HUES6 (cell line): Measurements from ENCODE around the gene ITGB5.

Experiments used
- H3K27ac ChIP-seq: 2 replicates; pipeline ENCODE4 v1.7.0; 2013; ENCODE audit warnings: low read depth, mild to moderate bottlenecking, low read length, inconsistent platforms
- H3K27me3 ChIP-seq: 2 replicates; pipeline ENCODE4 v1.6.1; 2013; ENCODE audit warnings: low read length; ENCODE audit not compliant: control insufficient read depth, insufficient read depth
- H3K36me3 ChIP-seq: 2 replicates; pipeline ENCODE4 v1.6.1; 2013; ENCODE audit warnings: low read length; ENCODE audit not compliant: control insufficient read depth, insufficient read depth
- H3K4me1 ChIP-seq: 2 replicates; pipeline ENCODE4 v1.6.1; 2013; ENCODE audit warnings: low read length; ENCODE audit not compliant: control insufficient read depth, insufficient read depth
- H3K4me3 ChIP-seq: 2 replicates; pipeline ENCODE4 v1.5.1; 2013; ENCODE audit warnings: low read depth, low read length
- H3K9ac ChIP-seq: one replicate; pipeline ENCODE4 v1.6.1; 2013; ENCODE audit warnings: mild to moderate bottlenecking, low read length
- H3K9me3 ChIP-seq: 2 replicates; pipeline ENCODE4 v1.6.1; 2013; ENCODE audit warnings: low read depth, low read length; ENCODE audit not compliant: control insufficient read depth, insufficient read depth

The ITGB5 gene

DNA sequence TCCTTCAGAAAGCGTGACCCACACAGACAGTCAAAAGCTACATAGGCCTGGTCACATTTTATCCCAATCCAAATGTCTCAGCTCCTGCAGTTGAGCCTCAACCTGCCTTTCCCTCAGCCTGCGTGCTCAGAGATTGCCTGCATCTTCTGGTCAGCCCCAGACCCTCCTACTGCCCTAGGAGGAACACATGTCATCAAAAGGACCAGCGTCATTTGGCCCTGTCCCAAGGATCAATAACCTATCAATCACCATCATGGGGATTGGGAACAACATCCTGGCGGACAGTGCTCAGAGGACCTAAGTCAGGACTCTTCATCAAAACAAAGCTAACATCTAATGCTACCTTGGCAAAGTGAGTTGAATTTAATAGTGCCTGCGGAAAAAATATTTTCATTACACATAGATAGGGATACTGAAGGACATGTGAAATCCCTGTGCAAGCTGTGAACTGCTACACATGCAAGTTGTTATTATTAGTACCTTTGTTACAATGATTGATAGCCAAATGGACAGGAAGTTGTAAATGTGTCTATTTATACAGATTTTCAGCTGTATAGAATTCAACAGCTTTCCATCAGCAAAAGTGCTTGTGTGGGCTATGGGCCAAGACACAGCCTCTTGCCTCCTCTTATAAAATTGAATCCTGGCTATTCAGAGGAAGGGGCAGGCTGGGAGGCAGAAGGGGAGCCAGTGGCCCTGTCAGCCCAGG, 109.2 kb downstream of the ITGB5 start:
- H3K9ac ChIP-seq, result no peak overlapping the region
- H3K9me3 ChIP-seq, result no peaks in the 10 kb centered on the region
- H3K27me3 ChIP-seq, result no peaks in the 10 kb centered on the region
- H3K4me3 ChIP-seq, result no peak overlapping the region
- H3K36me3 ChIP-seq, result peaks cover 70% of the 10 kb centered on the region
- no peak overlapping the region for H3K27ac ChIP-seq
- H3K4me1 ChIP-seq, result peaks cover 69% of the 10 kb centered on the region

DNA sequence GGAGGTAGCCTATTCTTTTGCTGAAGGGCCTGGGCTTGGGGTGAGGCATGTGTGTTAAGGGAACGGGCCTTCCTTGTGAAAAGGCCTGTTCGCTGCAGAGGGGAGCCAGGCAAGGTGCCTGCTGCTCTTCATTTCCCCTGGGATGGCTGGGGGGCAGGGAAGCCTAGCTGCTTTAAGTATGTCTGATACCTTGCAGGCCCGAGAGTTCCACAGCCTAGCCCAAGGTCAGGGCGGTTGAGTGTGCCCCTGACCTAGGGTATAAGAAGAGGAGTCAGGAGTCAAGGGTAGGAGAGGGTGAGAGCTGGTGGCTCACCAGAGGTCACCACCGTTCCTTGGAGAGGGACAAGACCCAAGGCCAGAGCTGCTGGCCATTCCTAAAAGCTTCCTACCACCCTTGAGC, 110.3 kb downstream of the ITGB5 start:
- no peak overlapping the region for H3K27ac ChIP-seq
- H3K9ac ChIP-seq, result no peak overlapping the region
- no peaks in the 10 kb centered on the region for H3K9me3 ChIP-seq
- H3K27me3 ChIP-seq, result no peaks in the 10 kb centered on the region
- H3K4me3 ChIP-seq, result no peak overlapping the region
- H3K36me3 ChIP-seq, result peaks cover 77% of the 10 kb centered on the region
- H3K4me1 ChIP-seq, result peaks cover 72% of the 10 kb centered on the region

DNA sequence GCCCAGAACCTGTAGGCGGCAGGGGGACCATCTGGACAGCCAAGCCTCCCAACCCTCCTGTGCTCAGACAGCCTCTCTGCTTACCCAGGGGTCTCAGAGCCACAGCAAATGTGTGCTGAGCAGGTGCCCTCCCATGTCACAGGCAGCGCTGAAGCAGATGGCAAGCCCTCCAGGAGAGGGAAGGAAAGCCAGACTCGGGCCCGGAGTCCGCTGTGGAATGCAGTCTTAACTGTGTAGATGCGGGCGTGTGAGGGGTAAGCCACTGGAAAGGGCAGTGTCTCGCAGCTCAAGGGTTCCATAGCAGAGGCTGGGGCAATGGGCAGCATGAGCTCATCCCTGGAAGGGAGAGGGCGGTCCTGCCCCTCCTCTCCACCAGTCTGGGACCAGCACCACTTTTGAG, 111.3 kb downstream of the ITGB5 start:
- no peak overlapping the region for H3K9ac ChIP-seq
- peaks cover 80% of the 10 kb centered on the region for H3K36me3 ChIP-seq
- H3K9me3 ChIP-seq, result no peaks in the 10 kb centered on the region
- H3K27ac ChIP-seq, result 0 out of 2 replicates have a peak overlapping the region, but pooled peaks have one; percentile 30
- no peak overlapping the region for H3K4me3 ChIP-seq
- no peaks in the 10 kb centered on the region for H3K27me3 ChIP-seq
- H3K4me1 ChIP-seq, result peaks cover 70% of the 10 kb centered on the region

DNA sequence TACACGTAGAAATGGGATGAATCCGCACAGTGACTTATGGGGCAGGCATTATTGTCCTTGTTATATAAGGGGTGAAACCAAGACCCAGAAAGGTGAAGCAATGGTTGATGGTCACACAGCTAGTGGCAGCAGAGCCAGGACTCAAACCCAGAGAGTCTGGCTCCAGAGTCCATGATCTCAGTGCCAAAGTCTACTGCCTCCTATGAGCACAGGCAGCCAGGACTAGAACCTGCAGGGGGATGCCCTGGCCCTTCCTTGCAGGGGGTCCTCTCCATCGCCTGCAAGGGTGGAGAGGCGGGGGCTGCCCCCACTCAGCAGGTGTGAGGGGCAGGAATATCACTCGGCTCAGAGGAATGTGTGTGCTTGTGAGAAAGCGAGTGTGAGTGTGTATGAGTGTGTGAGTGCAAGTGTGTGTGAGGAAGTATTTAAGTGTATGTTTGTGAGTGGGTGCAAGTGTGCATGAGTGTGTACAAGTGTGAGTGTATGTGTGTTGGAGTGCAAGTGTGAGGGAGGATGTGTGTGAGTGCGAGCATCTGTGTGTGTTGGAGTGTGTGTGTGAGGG, 112.2 kb downstream of the ITGB5 start:
- Histone ChIP-seq H3K4me3 (no peak overlapping the region), H3K27me3 (no peaks in the 10 kb centered on the region), H3K36me3 (peaks cover 82% of the 10 kb centered on the region), H3K27ac (peak overlapping the region; percentile 41; the same call in 1 of the 2 replicates), H3K9ac (peak overlapping the region; percentile 63), H3K4me1 (peaks cover 68% of the 10 kb centered on the region), H3K9me3 (no peaks in the 10 kb centered on the region)

DNA sequence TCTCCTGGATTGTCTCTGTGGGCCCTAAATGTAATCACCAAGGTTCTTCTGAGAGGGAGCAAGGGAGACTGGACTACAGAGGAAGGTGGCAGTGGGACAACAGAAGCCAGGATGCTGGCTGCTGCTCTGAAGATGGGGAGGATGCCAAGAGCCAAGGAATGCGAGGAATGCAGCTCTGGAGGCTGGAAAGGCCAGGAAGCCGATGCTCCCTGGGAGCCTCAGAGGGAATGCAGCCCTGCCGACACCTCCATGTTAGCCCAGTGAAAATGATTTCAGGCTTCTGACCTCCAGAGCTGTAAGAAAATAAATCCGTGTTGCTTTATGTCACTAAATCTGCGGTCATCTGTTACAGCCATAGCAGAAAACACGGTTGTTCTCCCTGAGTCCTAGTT, 112.8 kb downstream of the ITGB5 start:
- H3K9me3 ChIP-seq, result no peaks in the 10 kb centered on the region
- peak overlapping the region; percentile 41; the same call in 1 of the 2 replicates for H3K27ac ChIP-seq

DNA sequence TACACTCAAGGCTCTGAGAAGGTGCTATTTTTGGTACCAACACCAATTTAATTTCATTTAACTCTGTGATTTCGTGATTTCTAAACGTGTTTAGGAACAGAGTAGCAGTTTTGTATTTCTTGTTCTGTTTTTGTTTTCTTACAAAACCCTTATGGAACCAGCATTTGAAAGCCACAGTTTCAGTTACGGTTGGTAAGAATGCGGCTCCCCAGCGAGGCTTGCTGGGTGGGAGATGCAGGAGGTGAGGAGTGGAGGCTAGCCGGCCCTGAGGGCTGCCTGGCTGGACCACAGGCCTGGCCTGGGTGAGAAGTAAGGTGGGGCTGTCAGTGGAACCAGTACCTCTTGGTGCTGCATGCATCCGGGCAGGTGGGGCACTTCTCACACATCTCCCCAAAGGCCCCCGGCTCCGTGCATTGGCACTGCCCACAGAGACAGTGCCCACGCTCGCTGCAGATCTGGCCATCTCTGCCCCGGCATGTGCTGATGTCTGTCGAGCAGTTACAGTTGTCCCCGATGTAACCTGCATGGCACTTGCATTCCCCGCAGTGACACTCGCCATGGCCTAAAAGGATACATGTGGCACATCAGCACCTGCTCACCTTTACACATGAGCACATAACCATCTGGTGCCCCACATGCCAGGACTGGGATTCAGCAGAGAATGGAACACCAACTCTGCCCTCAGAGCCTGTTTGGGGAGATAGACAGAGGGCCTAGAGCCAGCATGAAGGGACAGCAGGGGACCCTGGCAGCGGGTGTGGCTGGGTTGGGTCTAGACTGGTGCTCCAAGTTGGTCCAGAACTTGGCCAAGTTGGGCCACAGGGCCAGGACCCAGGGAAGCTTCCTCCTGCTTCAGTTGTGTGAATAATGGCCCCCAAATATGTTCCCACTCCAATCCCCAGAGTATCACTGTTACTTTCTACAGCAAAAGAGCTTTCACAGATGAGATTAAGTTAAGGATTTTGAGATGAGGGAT, 113.5 kb downstream of the ITGB5 start:
- Histone ChIP-seq H3K27me3 (no peaks in the 10 kb centered on the region), H3K27ac (no peak overlapping the region; the same call in 1 of the 2 replicates), H3K36me3 (peaks cover 85% of the 10 kb centered on the region), H3K4me3 (no peak overlapping the region), H3K9ac (no peak overlapping the region), H3K4me1 (peaks cover 61% of the 10 kb centered on the region), H3K9me3 (no peaks in the 10 kb centered on the region)

More for the DNA sequence above, 112.8 kb downstream of the ITGB5 start:
- H3K4me1 ChIP-seq, result peaks cover 65% of the 10 kb centered on the region
- H3K27me3 ChIP-seq, result no peaks in the 10 kb centered on the region
- H3K9ac ChIP-seq, result peak overlapping the region; percentile 63
- no peak overlapping the region for H3K4me3 ChIP-seq
- peaks cover 85% of the 10 kb centered on the region for H3K36me3 ChIP-seq

DNA sequence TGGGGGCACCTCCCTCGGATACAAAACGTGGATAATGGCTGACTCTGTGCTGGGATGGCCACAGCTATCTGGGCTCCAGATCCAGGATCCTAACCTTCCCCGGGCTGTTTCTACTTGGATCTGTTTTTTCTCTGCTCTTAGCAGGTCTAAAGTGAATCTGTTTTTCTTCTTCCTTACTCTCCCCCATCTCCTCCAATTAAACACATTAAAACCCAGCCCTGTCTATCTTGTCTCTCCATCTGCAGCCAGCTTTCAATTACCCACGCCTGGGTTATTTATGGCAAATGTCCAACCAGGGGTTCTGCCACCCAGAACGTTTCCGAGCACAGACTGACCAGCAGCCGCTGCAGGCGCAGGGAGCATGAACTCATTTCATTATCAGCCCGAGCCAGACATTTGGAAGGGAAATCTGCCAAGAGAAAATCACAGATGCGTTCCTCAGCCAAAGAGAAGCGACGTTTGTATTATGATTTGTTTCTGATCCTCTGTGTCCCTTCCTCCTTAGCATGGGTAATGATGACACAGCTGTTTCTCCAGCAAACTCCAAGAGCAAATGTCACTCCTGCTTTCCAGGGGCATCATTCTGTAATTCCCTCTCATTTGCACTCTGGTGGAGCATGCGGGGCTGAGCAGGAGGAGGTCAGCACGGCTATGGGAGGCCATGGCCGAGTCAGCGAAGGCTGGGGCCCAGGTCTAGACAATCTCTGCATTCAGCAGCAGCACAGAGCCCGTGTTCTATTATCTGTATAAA, 114.9 kb downstream of the ITGB5 start:
- Histone ChIP-seq H3K9me3 (no peaks in the 10 kb centered on the region), H3K9ac (peak overlapping the region; percentile 29), H3K27me3 (no peaks in the 10 kb centered on the region), H3K4me3 (no peak overlapping the region), H3K27ac (peak overlapping the region; percentile 48; the same call in 1 of the 2 replicates), H3K36me3 (peaks cover 87% of the 10 kb centered on the region), H3K4me1 (peaks cover 58% of the 10 kb centered on the region)

DNA sequence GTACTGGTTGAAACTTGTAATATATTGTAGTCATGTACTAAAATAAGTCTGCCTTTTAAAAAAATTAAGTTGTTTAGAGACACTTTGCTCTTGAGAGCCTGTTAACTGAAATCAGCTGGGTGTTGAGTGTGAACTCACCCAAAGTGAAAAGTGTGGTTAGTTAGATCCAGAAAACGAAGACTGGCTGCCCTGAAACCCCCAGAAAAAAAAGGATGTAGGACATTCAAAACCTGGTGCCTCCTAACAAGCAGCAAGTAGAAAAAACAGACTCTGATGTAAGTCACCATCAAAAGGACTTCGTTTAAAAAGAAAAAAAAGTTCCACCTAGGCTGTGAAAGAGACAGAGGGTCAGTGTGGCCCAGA, 116.1 kb downstream of the ITGB5 start:
- Histone ChIP-seq H3K27me3 (no peaks in the 10 kb centered on the region), H3K4me1 (peaks cover 49% of the 10 kb centered on the region), H3K9me3 (no peaks in the 10 kb centered on the region), H3K9ac (no peak overlapping the region), H3K36me3 (peaks cover 88% of the 10 kb centered on the region), H3K27ac (peak overlapping the region; percentile 60; the same call in 1 of the 2 replicates), H3K4me3 (no peak overlapping the region)

DNA sequence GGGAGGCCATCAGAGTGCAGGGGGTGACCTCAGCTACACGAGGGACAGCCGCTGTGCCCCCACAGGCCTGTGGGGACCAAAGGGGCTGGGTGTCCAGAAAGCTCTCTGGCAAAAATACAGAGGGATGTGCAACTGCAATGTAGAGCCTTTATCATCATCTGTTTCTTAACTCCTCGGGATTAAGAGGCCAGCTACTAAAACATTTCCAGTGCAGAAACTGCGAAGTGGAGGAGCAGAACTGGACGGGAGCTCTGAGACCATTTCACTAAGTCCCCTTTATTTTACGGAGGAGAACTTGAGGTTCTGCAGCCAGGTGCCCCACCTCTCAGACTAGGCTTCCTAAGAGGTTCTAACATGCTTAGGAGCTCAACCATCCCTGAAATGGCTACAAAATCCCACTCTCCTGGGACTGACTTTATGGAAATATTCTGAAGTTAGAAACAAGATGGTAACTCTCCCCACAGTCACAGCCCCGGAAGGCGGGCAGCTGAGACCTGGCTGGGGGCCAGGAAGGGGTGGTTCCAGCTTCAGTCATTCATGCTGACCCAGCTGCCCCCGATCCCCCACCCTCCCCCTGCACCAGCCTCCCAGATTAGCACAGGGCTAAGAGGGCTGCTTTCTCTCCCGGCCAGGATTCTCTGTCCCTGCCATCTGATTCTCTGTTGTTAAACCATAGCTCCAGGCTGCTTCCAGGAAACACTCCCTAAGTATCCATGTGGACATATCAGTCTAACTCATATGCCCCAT, 116.7 kb downstream of the ITGB5 start:
- peak overlapping the region; percentile 60 for H3K27ac ChIP-seq

DNA sequence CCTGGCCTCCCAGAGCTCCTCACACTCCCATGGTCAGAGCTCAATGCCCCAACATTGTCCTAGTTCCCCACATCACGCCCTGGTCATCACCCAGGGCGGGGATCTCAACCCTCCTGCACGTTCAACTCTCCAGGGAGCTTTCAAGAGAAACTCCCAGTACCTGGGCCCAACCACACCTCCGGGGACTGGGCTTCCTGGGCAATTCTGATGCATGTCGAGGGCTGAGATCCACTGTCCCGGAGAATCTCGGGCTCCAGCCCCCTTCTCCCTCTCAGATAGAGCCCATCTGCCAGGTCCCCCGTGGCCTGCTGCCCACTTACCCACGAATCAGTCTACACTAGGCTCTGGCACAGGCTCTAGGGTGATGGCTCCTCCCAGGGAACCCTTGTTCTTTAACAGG, 117.7 kb downstream of the ITGB5 start:
- H3K9ac ChIP-seq, result no peak overlapping the region
- H3K36me3 ChIP-seq, result peaks cover 93% of the 10 kb centered on the region
- H3K4me1 ChIP-seq, result peaks cover 33% of the 10 kb centered on the region; the same call in 1 of the 2 replicates
- no peak overlapping the region for H3K27ac ChIP-seq
- no peaks in the 10 kb centered on the region for H3K27me3 ChIP-seq
- no peaks in the 10 kb centered on the region for H3K9me3 ChIP-seq
- no peak overlapping the region for H3K4me3 ChIP-seq

More for the DNA sequence above, 116.7 kb downstream of the ITGB5 start:
- Histone ChIP-seq H3K9me3 (no peaks in the 10 kb centered on the region), H3K9ac (no peak overlapping the region), H3K36me3 (peaks cover 88% of the 10 kb centered on the region), H3K4me1 (peaks cover 43% of the 10 kb centered on the region), H3K4me3 (no peak overlapping the region), H3K27me3 (no peaks in the 10 kb centered on the region)
